Measurements from ENCODE around the gene KHDC1.
"Not testable (repeated sequence)": the region's sequence is repeated elsewhere in the genome, so short reads cannot be mapped to it uniquely, and the experiment has no call there.

Gene KHDC1

GRCh38 chr6:73299151-73299971, 36.4 kb upstream of the KHDC1 start:
- no peak for DNase-seq (ENCODE audit: low read depth)
- TF ChIP-seq, protein P1, sequence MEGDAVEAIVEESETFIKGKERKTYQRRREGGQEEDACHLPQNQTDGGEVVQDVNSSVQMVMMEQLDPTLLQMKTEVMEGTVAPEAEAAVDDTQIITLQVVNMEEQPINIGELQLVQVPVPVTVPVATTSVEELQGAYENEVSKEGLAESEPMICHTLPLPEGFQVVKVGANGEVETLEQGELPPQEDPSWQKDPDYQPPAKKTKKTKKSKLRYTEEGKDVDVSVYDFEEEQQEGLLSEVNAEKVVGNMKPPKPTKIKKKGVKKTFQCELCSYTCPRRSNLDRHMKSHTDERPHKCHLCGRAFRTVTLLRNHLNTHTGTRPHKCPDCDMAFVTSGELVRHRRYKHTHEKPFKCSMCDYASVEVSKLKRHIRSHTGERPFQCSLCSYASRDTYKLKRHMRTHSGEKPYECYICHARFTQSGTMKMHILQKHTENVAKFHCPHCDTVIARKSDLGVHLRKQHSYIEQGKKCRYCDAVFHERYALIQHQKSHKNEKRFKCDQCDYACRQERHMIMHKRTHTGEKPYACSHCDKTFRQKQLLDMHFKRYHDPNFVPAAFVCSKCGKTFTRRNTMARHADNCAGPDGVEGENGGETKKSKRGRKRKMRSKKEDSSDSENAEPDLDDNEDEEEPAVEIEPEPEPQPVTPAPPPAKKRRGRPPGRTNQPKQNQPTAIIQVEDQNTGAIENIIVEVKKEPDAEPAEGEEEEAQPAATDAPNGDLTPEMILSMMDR (IDR thresholded peaks at IDR 0.05; ENCODE audit: control insufficient read depth, extremely low read depth, insufficient read depth) = no peak
- no peak overlapping the region for H3K4me3 ChIP-seq (ENCODE audit: low read depth, low read length)

DNA sequence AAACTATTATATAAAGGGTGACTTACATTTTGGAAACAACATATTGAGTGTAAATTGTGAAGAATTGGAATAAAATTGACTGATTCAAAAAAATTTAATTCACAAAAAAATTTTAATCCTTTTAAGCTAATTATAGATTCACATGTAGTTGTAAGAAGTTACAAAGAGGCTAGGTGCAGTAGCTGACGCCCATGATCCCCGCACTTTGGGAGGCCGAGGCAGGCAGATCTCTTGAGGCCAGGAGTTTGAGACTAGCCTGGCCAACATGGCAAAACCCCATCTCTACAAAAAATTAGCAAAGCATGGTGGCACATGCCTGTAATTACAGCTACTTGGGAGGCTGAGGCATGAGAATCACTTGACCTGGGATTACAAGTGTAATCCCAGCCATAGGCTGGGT, 30.3 kb upstream of the KHDC1 start:
- TF ChIP-seq, protein P1 (IDR thresholded peaks at IDR 0.05; ENCODE audit: control insufficient read depth, extremely low read depth, insufficient read depth) = no peak
- no peak for DNase-seq (ENCODE audit: low read depth)
- H3K4me3 ChIP-seq (ENCODE audit: low read depth, low read length) = no peak overlapping the region

- TF ChIP-seq, protein P1 (IDR thresholded peaks at IDR 0.05; ENCODE audit: control insufficient read depth, extremely low read depth, insufficient read depth) = no peak
- no peak for DNase-seq (ENCODE audit: low read depth)
- H3K4me3 ChIP-seq (ENCODE audit: low read depth, low read length) = no peak overlapping the region
These were observed 27.4 kb upstream of the KHDC1 start for GRCh38 chr6:73290435-73290834.

DNA sequence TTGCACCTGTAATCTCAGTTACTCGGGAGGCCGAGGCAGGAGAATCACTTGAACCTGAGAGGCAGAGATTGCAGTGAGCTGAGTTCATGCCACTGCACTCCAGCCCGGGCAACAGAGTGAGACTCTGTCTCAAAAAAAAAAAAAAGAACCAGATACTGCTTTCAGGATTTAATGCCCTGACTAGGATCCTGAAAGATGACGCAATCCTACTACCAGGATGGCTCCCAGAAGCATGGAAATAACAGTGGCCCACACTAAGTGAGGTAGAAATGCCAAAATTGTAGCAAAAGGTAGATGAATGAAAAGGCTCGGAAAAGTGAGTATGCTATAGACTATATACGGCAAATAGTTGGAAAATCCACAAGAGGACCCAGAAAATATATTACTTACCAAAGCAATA, 23.8 kb upstream of the KHDC1 start:
- H3K4me3 ChIP-seq (ENCODE audit: low read depth, low read length) = no peak overlapping the region
- TF ChIP-seq, protein P1 (IDR thresholded peaks at IDR 0.05; ENCODE audit: control insufficient read depth, extremely low read depth, insufficient read depth) = no peak
- DNase-seq (ENCODE audit: low read depth) = no peak

- TF ChIP-seq, protein P1 (IDR thresholded peaks at IDR 0.05; ENCODE audit: control insufficient read depth, extremely low read depth, insufficient read depth) = peak; percentile 40
- DNase-seq (ENCODE audit: low read depth) = peak; percentile 10
- no peak overlapping the region for H3K4me3 ChIP-seq (ENCODE audit: low read depth, low read length)
These were observed 22.8 kb upstream of the KHDC1 start for GRCh38 chr6:73285674-73286283.

DNA sequence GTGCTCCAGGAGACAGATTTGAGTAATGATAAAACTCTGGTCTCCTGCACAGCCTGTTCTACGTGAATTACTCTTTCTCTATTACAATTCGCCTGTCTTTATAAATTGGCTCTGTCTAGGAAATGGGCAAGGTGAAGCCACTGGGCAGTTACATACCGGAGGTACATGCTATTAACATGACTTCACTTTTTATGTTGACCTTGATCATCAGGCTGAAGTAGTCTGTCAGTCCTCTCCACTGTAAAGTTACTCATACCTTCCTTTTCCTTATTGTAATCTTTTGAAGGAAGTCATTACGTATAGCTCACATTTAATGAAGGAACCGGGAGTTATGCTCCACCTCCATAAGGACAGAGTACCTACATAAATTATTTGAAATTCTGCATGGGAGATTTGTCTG, 19.9 kb upstream of the KHDC1 start:
- no peak overlapping the region for H3K4me3 ChIP-seq (ENCODE audit: low read depth, low read length)
- DNase-seq (ENCODE audit: low read depth) = peak; percentile 22
- TF ChIP-seq, protein P1 (IDR thresholded peaks at IDR 0.05; ENCODE audit: control insufficient read depth, extremely low read depth, insufficient read depth) = no peak

DNA sequence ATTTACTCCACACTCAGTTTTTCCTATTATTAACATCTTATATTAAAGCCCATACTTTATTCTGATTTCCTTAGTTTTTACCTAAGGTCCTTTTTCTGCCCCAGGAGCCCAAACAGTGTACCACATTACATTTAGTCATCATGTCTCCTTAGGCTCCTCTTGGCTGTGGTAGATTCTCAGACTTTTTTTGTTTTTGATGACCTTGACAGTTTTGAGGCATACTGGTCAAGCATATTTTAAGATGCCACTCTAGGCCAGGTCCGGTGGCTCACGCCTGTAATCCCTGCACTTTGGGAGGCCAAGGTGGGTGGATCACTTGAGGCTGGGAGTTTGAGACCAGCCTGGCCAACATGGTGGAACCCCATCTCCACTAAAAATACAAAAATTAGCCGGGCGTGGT, 18.7 kb upstream of the KHDC1 start:
- not testable (repeated sequence) for DNase-seq (ENCODE audit: low read depth); H3K4me3 ChIP-seq (ENCODE audit: low read depth, low read length)

- not testable (repeated sequence) for DNase-seq (ENCODE audit: low read depth); H3K4me3 ChIP-seq (ENCODE audit: low read depth, low read length)
These were observed 6.3 kb upstream of the KHDC1 start for GRCh38 chr6:73269296-73269695.

DNA sequence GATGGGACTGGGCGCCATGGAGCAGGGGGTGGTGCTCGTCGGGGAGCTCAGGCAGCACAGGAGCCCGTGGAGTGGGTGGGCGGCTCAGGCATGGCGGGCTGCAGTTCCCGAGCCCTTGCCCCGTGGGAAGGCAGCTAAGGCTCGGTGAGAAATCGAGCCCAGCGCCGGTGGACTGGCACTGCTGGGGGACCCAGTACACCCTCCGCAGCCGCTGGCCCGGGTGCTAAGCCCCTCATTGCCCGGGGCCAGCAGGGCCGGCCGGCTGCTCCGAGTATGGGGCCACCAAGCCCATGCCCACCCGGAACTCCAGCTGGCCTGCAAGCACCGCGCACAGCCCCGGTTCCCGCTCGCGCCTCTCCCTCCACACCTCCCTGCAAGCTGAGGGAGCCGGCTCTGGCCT, 5.9 kb upstream of the KHDC1 start:
- not testable (repeated sequence) for H3K4me3 ChIP-seq (ENCODE audit: low read depth, low read length); DNase-seq (ENCODE audit: low read depth)
